Measurements from ENCODE around the gene AAMDC.

DNA sequence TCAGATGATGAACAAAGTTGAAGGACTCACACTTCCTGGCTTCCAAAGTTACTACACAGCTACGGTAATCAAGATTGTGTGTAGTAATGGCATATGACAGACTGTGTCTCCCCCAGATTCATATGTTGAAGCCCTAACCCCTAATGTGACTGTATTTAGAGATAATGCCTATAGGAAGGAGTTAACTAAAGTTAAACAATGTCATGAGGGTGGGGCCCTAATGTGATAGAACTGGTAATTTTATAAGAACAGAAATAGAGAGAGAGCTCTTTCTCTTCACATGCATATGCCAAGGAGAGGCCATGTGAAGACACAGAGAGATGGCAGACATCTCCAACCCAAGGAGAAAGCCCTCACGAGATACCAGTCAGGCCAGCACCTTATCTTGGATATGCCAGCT is 8.0 kb downstream of the AAMDC start:
- TF ChIP-seq POLR2A (IDR thresholded peaks at IDR 0.05; ENCODE audit: low read length) (no peak), GATA1 (IDR thresholded peaks at IDR 0.05; ENCODE audit: low read depth, low read length) (no peak)
